HepG2 (cell line): Measurements from ENCODE around the gene ABCG5. TPM values are rescaled to one million over a fixed set of nuclear protein-coding genes. Genes with fewer than 3 reads are reported as not detected.

Experiments used
- ATAC-seq: fragments of 200-7000 bp; cut with Tn5 transposase; 3 replicates; pipeline ENCODE4 v1.9.1; 2020; ENCODE audit warnings: mild to moderate bottlenecking, moderate library complexity
- BruUV-seq: library from RNA; stranded (reverse); fragments of 400-500 nt; replicated peaks from 2 replicates; lab custom pipeline; 2021; lab: Mats Ljungman, UMichigan
- CTCF ChIA-PET: fragments of 300-600 bp; formaldehyde crosslinking; extraction: SDS; loops from one replicate; lab custom pipeline; 2021; ENCODE audit warnings: low total read pairs, inconsistent platforms, low intra/inter-chr PET ratio; lab: Yijun Ruan, JAX
- POLR2A ChIA-PET: fragments of 350-600 bp; sonication (Branson Sonifier 250); formaldehyde crosslinking; loops from one replicate; lab custom pipeline; 2020; ENCODE audit warnings: antibody characterized with exemption, inconsistent platforms; lab: Yijun Ruan, JAX
- DNase-seq: peaks from one replicate; pipeline ENCODE4 v3.0.0-alpha.2; 2015; ENCODE audit warnings: low spot score
- FAIRE-seq: peaks from 3 replicates; lab custom pipeline; 2011; peaks lifted over from hg19 to GRCh38; lab: Jason Lieb, UNC
- H2AFZ ChIP-seq: one replicate; pipeline ENCODE4 v1.6.1; 2011; ENCODE audit warnings: low read length, inconsistent platforms
- H3K27ac ChIP-seq: fragments of 300-600 bp; 3 replicates; pipeline ENCODE4 v1.8.0; 2011; ENCODE audit warnings: mixed run types, mild to moderate bottlenecking, mixed read lengths, low read length, inconsistent platforms; ENCODE audit not compliant: insufficient read depth; ENCODE audit errors: extremely low read length
- H3K27me3 ChIP-seq, 2 experiments: fragments of 200-600 bp in 1 of 2; 2 replicates in 1 of 2; 3 replicates in 1 of 2; pipeline versions ENCODE4 v1.6.0 to v1.8.0; 2011; ENCODE audit warnings: low read length in 2 of 2, mild to moderate bottlenecking in 2 of 2, moderate library complexity in 2 of 2, inconsistent platforms in 1 of 2; ENCODE audit not compliant: insufficient read depth in 2 of 2, control insufficient read depth in 1 of 2
- H3K36me3 ChIP-seq, 2 experiments: fragments of 200-600 bp in 1 of 2; replicated peaks in 1 of 2; 2 replicates in 1 of 2; 3 replicates in 1 of 2; pipeline versions ENCODE4 v1.5.1 to v1.8.0; 2011; ENCODE audit warnings: low read length in 2 of 2, inconsistent platforms in 1 of 2; ENCODE audit not compliant: insufficient read depth in 2 of 2, control insufficient read depth in 1 of 2
- H3K4me1 ChIP-seq: 2 replicates; pipeline ENCODE4 v1.5.1; 2012; ENCODE audit warnings: low read length, inconsistent platforms; ENCODE audit not compliant: insufficient read depth
- H3K4me2 ChIP-seq: 2 replicates; pipeline ENCODE4 v1.6.0; 2011; ENCODE audit warnings: low read depth, low read length, inconsistent platforms
- H3K4me3 ChIP-seq, 3 experiments: fragments of 200-600 bp in 1 of 3; sonication (generic), shearing (Covaris generic) in 1 of 3; replicated peaks in 1 of 3; 2 replicates each; pipeline ENCODE4 v1.5.1; 2011 to 2016; ENCODE audit warnings: low read length in 3 of 3, inconsistent platforms in 2 of 3, low read depth in 2 of 3, mild to moderate bottlenecking in 2 of 3, control low read depth in 1 of 3, mixed read lengths in 1 of 3; ENCODE audit not compliant: insufficient read depth in 1 of 3
- H3K79me2 ChIP-seq: one replicate; pipeline ENCODE4 v1.6.1; 2011; ENCODE audit warnings: low read length, inconsistent platforms; ENCODE audit not compliant: insufficient read depth
- H3K9ac ChIP-seq: 2 replicates; pipeline ENCODE4 v1.6.0; 2011; ENCODE audit warnings: mild to moderate bottlenecking, low read depth, low read length, inconsistent platforms; ENCODE audit not compliant: insufficient read depth
- H3K9me3 ChIP-seq: 2 replicates; pipeline ENCODE4 v1.5.1; 2012; ENCODE audit warnings: mild to moderate bottlenecking, low read length
- H4K20me1 ChIP-seq: 2 replicates; pipeline ENCODE4 v1.6.0; 2011; ENCODE audit warnings: inconsistent platforms, mild to moderate bottlenecking, low read length, moderate library complexity; ENCODE audit not compliant: insufficient read depth
- ATF2 ChIP-seq: sonication (generic); formaldehyde crosslinking; IDR thresholded peaks from 2 replicates; pipeline ENCODE4 v1.4.0; 2020; ENCODE audit warnings: missing genetic modification reagents
- CHD4 ChIP-seq: fragments of 200-600 bp; sonication (generic); IDR thresholded peaks from 2 replicates; pipeline ENCODE4 v1.7.0; 2017; ENCODE audit warnings: mild to moderate bottlenecking, low read length, borderline replicate concordance
- DDIT3 ChIP-seq: sonication (generic); formaldehyde crosslinking; IDR thresholded peaks from 2 replicates; pipeline ENCODE4 v1.4.0; 2020; ENCODE audit warnings: mild to moderate bottlenecking, missing genetic modification reagents
- POLR2AphosphoS5 ChIP-seq: IDR thresholded peaks from 2 replicates; pipeline ENCODE4 v1.6.1; 2012; ENCODE audit warnings: low read depth, low read length
- ZBTB10 ChIP-seq: sonication (generic); formaldehyde crosslinking; IDR thresholded peaks from 2 replicates; pipeline ENCODE4 v1.4.0; 2020; ENCODE audit warnings: missing genetic modification reagents, borderline replicate concordance
- ZNF44 ChIP-seq: sonication (generic); formaldehyde crosslinking; IDR thresholded peaks from 2 replicates; pipeline ENCODE4 v1.5.1; 2020; ENCODE audit warnings: mild to moderate bottlenecking, missing genetic modification reagents
- ZNF567 ChIP-seq: sonication (generic); formaldehyde crosslinking; IDR thresholded peaks from 2 replicates; pipeline ENCODE4 v1.8.1; 2023; ENCODE audit warnings: mild to moderate bottlenecking, missing genetic modification reagents, borderline replicate concordance
- ZNF878 ChIP-seq: sonication (generic); formaldehyde crosslinking; IDR thresholded peaks from 2 replicates; pipeline ENCODE4 v1.8.1; 2023; ENCODE audit warnings: mild to moderate bottlenecking, missing genetic modification reagents, moderate library complexity
- WGBS: methylation state at CpG from one replicate; pipeline ENCODE4 v1.1.6; 2017; ENCODE audit warnings: low lambda C conversion rate; 5-methylcytosine and 5-hydroxymethylcytosine counted together
- in situ Hi-C: cut with HindIII; loops from 2 replicates; pipeline ENCODE4 v1.10.0; 2017; ENCODE audit warnings: low pct_unique_long_range_greater_than_20kb; ENCODE audit not compliant: extremely low pct_ligation_motif_present
- intact Hi-C: fragments of 100-400 bp; cut with micrococcal nuclease; formaldehyde crosslinking; loops from one replicate; pipeline ENCODE4 v1.10.0; 2022; ENCODE audit not compliant: unreplicated experiment
- polyA plus RNA-seq, 8 experiments: library from polyadenylated mRNA; depleted of rRNA in 3 of 8; stranded (reverse) in 7 of 8; unstranded in 1 of 8; fragments of >200 nt; fragmentation: Illumina TruSeq in 4 of 8; extraction: Trizol in 4 of 8; gene quantifications; 2 replicates each; pipeline versions ENCODE4 v1.2.1 to v1.2.3, GENCODE V29; 2011 to 2016; ENCODE audit warnings: low read depth in 4 of 8, missing spikeins in 1 of 8, mixed read lengths in 1 of 8; ENCODE audit not compliant: insufficient read depth in 1 of 8
- total RNA-seq, 5 experiments: library from RNA; depleted of rRNA; stranded (reverse); fragments of >200 nt; fragmentation: Illumina TruSeq; extraction: Trizol; gene quantifications; 2 replicates each; pipeline ENCODE4 v1.2.3, GENCODE V29; 2016; ENCODE audit warnings: low read depth in 1 of 5

Gene ABCG5
- total and polyA plus RNA-seq, 2 of the 13 experiments (the other 11 are each of a cell fraction or from before 2014, with no cell fraction given) = 15.1 to 39.0 TPM

DNA sequence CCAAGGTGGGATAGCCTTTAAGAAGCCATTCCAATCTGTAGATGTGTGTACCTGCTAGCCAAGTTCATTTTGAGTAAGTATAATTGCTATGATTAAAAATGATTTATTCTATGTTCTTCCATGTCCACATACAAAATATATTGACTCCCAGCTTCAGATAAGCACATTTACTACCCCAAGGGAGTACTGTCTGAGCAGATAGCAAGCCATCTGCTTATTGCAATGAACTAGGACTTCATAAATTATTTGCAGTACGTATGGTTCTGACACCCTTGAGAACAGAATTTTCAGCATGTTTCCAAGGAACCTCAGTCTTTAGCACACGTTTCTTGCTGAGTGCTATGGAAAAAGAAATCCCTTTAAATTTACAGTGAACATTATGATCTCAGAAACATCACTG lies 28.2 kb downstream of the ABCG5 start:
- in situ Hi-C loops = no loop called here
- Histone ChIP-seq H3K4me3 (no peak overlapping the region), H3K36me3 (peaks cover 0 to 4% of the 10 kb centered on the region in 2 experiments; a peak in 2 of 5 replicates), H3K9ac (no peak overlapping the region), H2AFZ (no peak overlapping the region), H3K79me2 (no peaks in the 10 kb centered on the region), H3K4me2 (no peak overlapping the region), H3K9me3 (no peaks in the 10 kb centered on the region), H4K20me1 (no peaks in the 10 kb centered on the region), H3K4me1 (peaks cover 43% of the 10 kb centered on the region), H3K27me3 (no peaks in the 10 kb centered on the region), H3K27ac (peak overlapping the region; percentile 99)
- FAIRE-seq (no peak), ATAC-seq (no peak), DNase-seq (no peak)
- TF ChIP-seq ATF2 (CRISPR knock-in tag) = no peak
- TF ChIP-seq ZNF44 (CRISPR knock-in tag) = no peak
- TF ChIP-seq ZBTB10 = no peak
- 0 out of 2 replicates have a peak, but pooled peaks have one; percentile 9 for TF ChIP-seq ZNF878 (CRISPR knock-in tag)
- TF ChIP-seq ZNF567 (CRISPR knock-in tag) = no peak
- TF ChIP-seq CHD4 = no peak
- 0 out of 2 replicates have a peak, but pooled peaks have one; percentile 5 for TF ChIP-seq POLR2AphosphoS5
- no peak for TF ChIP-seq DDIT3 (CRISPR knock-in tag)
- ChIA-PET POLR2A (no interaction called here), CTCF (no interaction called here)
- 81% methylated on average over 2 of the region's 2 CpGs for WGBS
- BruUV-seq = no TSS peak
- intact Hi-C loops = no loop called here
